OCI-LY3 (cell line): ENCODE results near the gene REXO4.

ENCODE experiments used
- H2AFZ ChIP-seq: fragments of 200-600, 300-600 bp; shearing (Covaris generic); 2 replicates; pipeline ENCODE4 v1.6.0; 2014; ENCODE audit warnings: antibody characterized with exemption, low read depth, low read length
- H3K27ac ChIP-seq: fragments of 200-600, 300-600 bp; sonication (generic); 2 replicates; pipeline ENCODE4 v1.5.1; 2014; ENCODE audit warnings: mild to moderate bottlenecking, low read length, moderate library complexity, mixed read lengths
- H3K27me3 ChIP-seq: fragments of 200-600, 300-600 bp; sonication (generic); 2 replicates; pipeline ENCODE4 v1.6.1; 2014; ENCODE audit warnings: low read depth, low read length, mixed read lengths
- H3K36me3 ChIP-seq: fragments of 200-600, 300-600 bp; sonication (generic); replicated peaks from 2 replicates; pipeline ENCODE3; 2014; ENCODE audit warnings: low read depth, low read length, mixed read lengths
- H3K4me1 ChIP-seq: fragments of 300-600, 200-600 bp; sonication (generic); 2 replicates; pipeline ENCODE4 v1.6.1; 2014; ENCODE audit warnings: low read length, mixed read lengths
- H3K4me2 ChIP-seq: fragments of 200-600, 300-600 bp; sonication (generic); 2 replicates; pipeline ENCODE4 v1.6.1; 2014; ENCODE audit warnings: low read length, mixed read lengths
- H3K4me3 ChIP-seq: fragments of 300-600, 200-600 bp; sonication (generic); 2 replicates; pipeline ENCODE4 v1.5.1; 2014; ENCODE audit warnings: antibody characterized with exemption, mild to moderate bottlenecking, low read length, moderate library complexity
- H3K79me2 ChIP-seq: fragments of 300-600, 200-600 bp; shearing (Covaris generic); 2 replicates; pipeline ENCODE4 v1.6.1; 2014; ENCODE audit warnings: mild to moderate bottlenecking, low read length, mixed read lengths
- H3K9ac ChIP-seq: fragments of 300-600, 200-600 bp; shearing (Covaris generic); 2 replicates; pipeline ENCODE4 v1.6.0; 2014; ENCODE audit warnings: mild to moderate bottlenecking, low read length, moderate library complexity
- H3K9me3 ChIP-seq: fragments of 200-600, 300-600 bp; shearing (Covaris generic); 2 replicates; pipeline ENCODE4 v1.6.1; 2014; ENCODE audit warnings: low read length, mixed read lengths; ENCODE audit not compliant: insufficient read depth
- H4K20me1 ChIP-seq: fragments of 200-600, 300-600 bp; sonication (generic); 2 replicates; pipeline ENCODE4 v1.6.1; 2016; ENCODE audit warnings: low read length, mixed read lengths; ENCODE audit not compliant: insufficient read depth
- CTCF ChIP-seq: fragments of 200-600, 300-600 bp; sonication (generic); IDR thresholded peaks from 2 replicates; pipeline ENCODE4 v1.5.1; 2014; ENCODE audit warnings: antibody characterized with exemption, low read length, low read depth
- EZH2phosphoT487 ChIP-seq: fragments of 200-600 bp; shearing (Covaris generic); IDR thresholded peaks from 2 replicates; pipeline ENCODE4 v1.6.1; 2018; ENCODE audit warnings: antibody characterized with exemption, mixed run types, low read depth

REXO4 gene

GRCh38 chr9:133367221-133367620 lies 50.6 kb downstream of the REXO4 start:
- Histone ChIP-seq H3K27me3 (no peaks in the 10 kb centered on the region), H3K4me3 (no peak overlapping the region), H3K9me3 (no peaks in the 10 kb centered on the region), H3K9ac (no peak overlapping the region), H2AFZ (no peak overlapping the region), H3K4me2 (no peak overlapping the region), H3K79me2 (peaks cover 67% of the 10 kb centered on the region), H3K27ac (no peak overlapping the region), H3K4me1 (no peaks in the 10 kb centered on the region), H3K36me3 (peaks cover 82% of the 10 kb centered on the region), H4K20me1 (peaks cover 65% of the 10 kb centered on the region)
- TF ChIP-seq CTCF (no peak), EZH2phosphoT487 (no peak)

GRCh38 chr9:133366435-133366834 lies 51.4 kb downstream of the REXO4 start:
- Histone ChIP-seq H3K4me3 (no peak overlapping the region), H3K27me3 (no peaks in the 10 kb centered on the region), H3K9me3 (no peaks in the 10 kb centered on the region), H3K4me1 (no peaks in the 10 kb centered on the region), H3K27ac (no peak overlapping the region), H3K4me2 (no peak overlapping the region), H3K9ac (no peak overlapping the region), H4K20me1 (peaks cover 57% of the 10 kb centered on the region), H3K36me3 (peaks cover 87% of the 10 kb centered on the region), H2AFZ (no peak overlapping the region), H3K79me2 (peaks cover 59% of the 10 kb centered on the region)
- TF ChIP-seq EZH2phosphoT487 (no peak), CTCF (no peak)

GRCh38 chr9:133362359-133363044 lies 55.3 kb downstream of the REXO4 start:
- H3K27ac ChIP-seq: no peak overlapping the region
- no peaks in the 10 kb centered on the region for H3K9me3 ChIP-seq
- peaks cover 2% of the 10 kb centered on the region; the same call in 1 of the 2 replicates for H3K4me1 ChIP-seq
- H3K4me3 ChIP-seq: no peak overlapping the region
- H3K27me3 ChIP-seq: no peaks in the 10 kb centered on the region
- no peak overlapping the region for H3K9ac ChIP-seq
- H4K20me1 ChIP-seq: peaks cover 18% of the 10 kb centered on the region
- no peak overlapping the region for H2AFZ ChIP-seq
- no peak overlapping the region for H3K4me2 ChIP-seq
- TF ChIP-seq EZH2phosphoT487 (no peak), CTCF (no peak)
- peaks cover 26% of the 10 kb centered on the region for H3K79me2 ChIP-seq
- H3K36me3 ChIP-seq: peaks cover 68% of the 10 kb centered on the region

DNA sequence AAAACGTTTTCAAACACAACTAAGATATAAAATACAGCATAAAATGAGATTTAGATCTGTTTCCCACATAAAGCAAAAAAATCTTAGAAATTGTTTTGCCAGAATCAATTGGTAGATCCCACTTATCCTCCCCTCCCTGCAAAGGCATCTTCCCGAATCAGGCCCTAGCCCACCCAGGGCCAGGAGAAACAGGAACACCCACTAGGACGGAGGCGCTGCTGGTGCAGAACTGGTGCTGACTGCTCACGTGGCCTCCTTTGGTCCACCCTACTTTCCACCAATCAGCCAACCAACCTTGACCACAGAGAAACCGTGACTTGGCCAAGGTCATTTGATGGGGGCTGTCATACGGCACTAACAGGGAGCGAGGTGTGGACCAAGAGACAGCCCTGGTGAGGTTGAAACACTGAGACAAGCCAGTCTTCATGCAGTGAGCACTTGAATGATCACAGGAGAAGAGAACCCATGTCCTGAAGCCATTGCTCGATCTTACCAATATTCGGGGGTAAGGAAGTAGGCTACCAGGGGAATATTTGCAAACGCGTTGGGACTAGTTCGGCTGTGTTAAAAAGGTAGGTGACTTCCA lies 56.2 kb downstream of the REXO4 start:
- peaks cover 6% of the 10 kb centered on the region for H3K4me1 ChIP-seq
- no peak overlapping the region for H2AFZ ChIP-seq
- H3K4me3 ChIP-seq: no peak overlapping the region
- TF ChIP-seq EZH2phosphoT487: no peak
- no peaks in the 10 kb centered on the region for H3K9me3 ChIP-seq
- H3K36me3 ChIP-seq: peaks cover 60% of the 10 kb centered on the region
- no peak overlapping the region for H3K27ac ChIP-seq
- peaks cover 25% of the 10 kb centered on the region for H3K79me2 ChIP-seq
- H3K9ac ChIP-seq: no peak overlapping the region
- no peaks in the 10 kb centered on the region for H3K27me3 ChIP-seq
- H4K20me1 ChIP-seq: peaks cover 9% of the 10 kb centered on the region
- H3K4me2 ChIP-seq: no peak overlapping the region
